Trophoblast cell (in vitro differentiated cells and primary cell): ENCODE measurements around the gene IL16.

Experiments
- DNase-seq, 2 donors: peaks; one replicate each; pipeline ENCODE4 v3.0.0-alpha.2; 2016
- H2AFZ ChIP-seq: 2 replicates; pipeline ENCODE4 v1.6.1; 2013; ENCODE audit warnings: low read length, moderate library complexity, mild to moderate bottlenecking; ENCODE audit not compliant: insufficient read depth, poor library complexity
- H2AK5ac ChIP-seq: 2 replicates; pipeline ENCODE4 v1.6.1; 2013; ENCODE audit warnings: mild to moderate bottlenecking, low read length
- H2BK120ac ChIP-seq: 2 replicates; pipeline ENCODE4 v1.6.1; 2013; ENCODE audit warnings: low read length, mild to moderate bottlenecking, moderate library complexity; ENCODE audit not compliant: insufficient read depth, poor library complexity
- H2BK12ac ChIP-seq: 2 replicates; pipeline ENCODE4 v1.6.1; 2013; ENCODE audit warnings: mild to moderate bottlenecking, low read length, moderate library complexity
- H2BK5ac ChIP-seq: 2 replicates; pipeline ENCODE4 v1.6.1; 2013; ENCODE audit warnings: low read length, low read depth, moderate library complexity, mild to moderate bottlenecking; ENCODE audit not compliant: poor library complexity
- H3K14ac ChIP-seq: 2 replicates; pipeline ENCODE4 v1.6.1; 2013; ENCODE audit warnings: mild to moderate bottlenecking, low read length
- H3K18ac ChIP-seq: 2 replicates; pipeline ENCODE4 v1.6.1; 2013; ENCODE audit warnings: mild to moderate bottlenecking, low read length
- H3K23ac ChIP-seq: 2 replicates; pipeline ENCODE4 v1.6.1; 2013; ENCODE audit warnings: low read length
- H3K27ac ChIP-seq: 2 replicates; pipeline ENCODE4 v1.5.1; 2013; ENCODE audit warnings: low read depth, mild to moderate bottlenecking, inconsistent platforms, low read length, moderate library complexity
- H3K27me3 ChIP-seq: 2 replicates; pipeline ENCODE4 v1.6.1; 2013; ENCODE audit warnings: inconsistent platforms, mild to moderate bottlenecking, low read length, moderate library complexity; ENCODE audit not compliant: insufficient read depth
- H3K36me3 ChIP-seq, 2 experiments: 1 replicate in 1 of 2; 2 replicates in 1 of 2; pipeline ENCODE4 v1.6.1; 2013; ENCODE audit warnings: low read length in 2 of 2, mild to moderate bottlenecking in 2 of 2, moderate library complexity in 1 of 2; ENCODE audit not compliant: insufficient read depth in 2 of 2, control insufficient read depth in 1 of 2
- H3K4ac ChIP-seq: 2 replicates; pipeline ENCODE4 v1.6.1; 2013; ENCODE audit warnings: low read depth, mild to moderate bottlenecking, low read length, moderate library complexity
- H3K4me1 ChIP-seq, 2 experiments: 1 replicate in 1 of 2; 2 replicates in 1 of 2; pipeline ENCODE4 v1.6.1; 2013; ENCODE audit warnings: low read length in 2 of 2, mild to moderate bottlenecking in 2 of 2, moderate library complexity in 1 of 2; ENCODE audit not compliant: insufficient read depth in 2 of 2, control insufficient read depth in 1 of 2
- H3K4me2 ChIP-seq: 2 replicates; pipeline ENCODE4 v1.6.1; 2013; ENCODE audit warnings: inconsistent platforms, mild to moderate bottlenecking, low read length, moderate library complexity
- H3K4me3 ChIP-seq: 2 replicates; pipeline ENCODE4 v1.5.1; 2013; ENCODE audit warnings: mild to moderate bottlenecking, low read depth, low read length, inconsistent platforms
- H3K79me1 ChIP-seq: one replicate; pipeline ENCODE4 v1.6.1; 2013; ENCODE audit warnings: low read length
- H3K79me2 ChIP-seq: 2 replicates; pipeline ENCODE4 v1.6.1; 2013; ENCODE audit warnings: low read length, mild to moderate bottlenecking; ENCODE audit not compliant: control insufficient read depth, insufficient read depth, poor library complexity
- H3K9ac ChIP-seq: 2 replicates; pipeline ENCODE4 v1.6.1; 2013; ENCODE audit warnings: mild to moderate bottlenecking, low read length
- H3K9me3 ChIP-seq: 2 replicates; pipeline ENCODE4 v1.6.1; 2013; ENCODE audit warnings: low read depth, mild to moderate bottlenecking, control low read depth, inconsistent platforms, low read length; ENCODE audit not compliant: insufficient read depth
- H4K12ac ChIP-seq: 2 replicates; pipeline ENCODE4 v1.6.1; 2013; ENCODE audit warnings: low read depth, mild to moderate bottlenecking, low read length, moderate library complexity
- H4K8ac ChIP-seq: 2 replicates; pipeline ENCODE4 v1.6.1; 2013; ENCODE audit warnings: low read depth, mild to moderate bottlenecking, low read length, moderate library complexity
- H4K91ac ChIP-seq: one replicate; pipeline ENCODE4 v1.6.1; 2013; ENCODE audit warnings: low read depth, mild to moderate bottlenecking, low read length, moderate library complexity
- WGBS: extraction: QIAGEN DNeasy Blood & Tissue Kit; methylation state at CpG from one replicate; pipeline ENCODE4 v1.1.7; 2013; ENCODE audit warnings: missing lambda C conversion rate; ENCODE audit not compliant: insufficient read length, insufficient coverage; ENCODE audit errors: extremely low coverage; 5-methylcytosine and 5-hydroxymethylcytosine counted together

IL16 gene

DNA sequence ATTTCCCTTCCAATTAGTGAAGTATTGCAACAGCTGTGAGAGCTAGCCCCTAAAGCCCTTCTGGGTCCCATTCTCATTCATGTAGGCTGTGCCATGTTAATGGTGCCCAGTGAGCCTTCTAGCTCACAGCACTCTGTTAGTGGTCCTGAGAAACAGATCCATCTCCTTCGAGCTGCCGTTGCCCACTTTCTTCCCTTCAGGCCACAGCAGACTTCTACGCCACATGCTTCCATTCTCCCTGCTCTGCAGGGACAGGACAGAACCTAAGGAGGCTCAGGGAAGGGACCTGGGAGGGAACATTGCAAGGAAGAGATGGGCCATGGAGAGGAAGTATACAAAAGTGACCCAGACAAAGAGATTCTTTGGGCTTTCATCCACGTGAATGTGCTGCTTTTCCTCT, 139.0 kb downstream of the IL16 start:
- no peak overlapping the region for H2BK12ac ChIP-seq
- H3K4ac ChIP-seq, result no peak overlapping the region
- H3K4me2 ChIP-seq, result no peak overlapping the region
- WGBS, result no CpG with 5 or more reads among the region's 4 CpGs
- H3K79me1 ChIP-seq, result no peaks in the 10 kb centered on the region
- no peaks in the 10 kb centered on the region for H3K79me2 ChIP-seq
- no peak overlapping the region for H4K12ac ChIP-seq
- no peak overlapping the region for H3K14ac ChIP-seq
- DNase-seq, result no peak
- H3K18ac ChIP-seq, result no peak overlapping the region
- no peak overlapping the region for H3K9ac ChIP-seq
- no peak overlapping the region for H4K91ac ChIP-seq
- no peak overlapping the region for H3K27ac ChIP-seq
- H2BK5ac ChIP-seq, result no peak overlapping the region
- no peak overlapping the region for H2AFZ ChIP-seq
- H3K27me3 ChIP-seq, result no peaks in the 10 kb centered on the region
- no peak overlapping the region for H2BK120ac ChIP-seq
- H4K8ac ChIP-seq, result no peak overlapping the region
- H2AK5ac ChIP-seq, result no peak overlapping the region
- H3K4me3 ChIP-seq, result no peak overlapping the region
- peak overlapping the region; percentile 97 for H3K23ac ChIP-seq
- no peaks in the 10 kb centered on the region for H3K36me3 ChIP-seq
- H3K4me1 ChIP-seq, result peaks cover 3 to 5% of the 10 kb centered on the region in 2 experiments
- no peaks in the 10 kb centered on the region for H3K9me3 ChIP-seq

DNA sequence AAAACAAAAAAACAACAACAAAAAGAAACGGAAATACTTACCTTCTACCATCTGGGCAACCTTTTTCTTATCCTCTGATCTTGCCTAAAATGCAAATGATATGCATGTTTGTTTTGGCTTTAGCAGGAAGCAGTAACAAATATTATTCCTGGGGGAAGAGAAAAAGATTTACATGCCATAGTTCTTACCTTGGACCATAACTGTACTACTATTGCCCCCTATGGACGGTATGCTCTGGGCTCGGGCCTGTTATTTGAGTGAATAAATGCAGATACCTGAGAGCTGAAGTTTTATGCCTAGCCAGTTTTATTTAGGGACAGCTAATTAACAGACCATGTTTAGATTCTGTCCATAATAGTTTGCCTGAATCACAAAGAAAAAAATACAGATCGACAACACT, 139.9 kb downstream of the IL16 start:
- H3K14ac ChIP-seq, result no peak overlapping the region
- no peak overlapping the region for H4K91ac ChIP-seq
- no peaks in the 10 kb centered on the region for H3K9me3 ChIP-seq
- H3K4me2 ChIP-seq, result no peak overlapping the region
- H3K27me3 ChIP-seq, result no peaks in the 10 kb centered on the region
- DNase-seq, result peak; percentile 46 to 76
- H3K4me3 ChIP-seq, result no peak overlapping the region
- H3K4ac ChIP-seq, result no peak overlapping the region
- H3K9ac ChIP-seq, result no peak overlapping the region
- no peaks in the 10 kb centered on the region for H3K79me1 ChIP-seq
- no peaks in the 10 kb centered on the region for H3K36me3 ChIP-seq
- no peak overlapping the region for H2AFZ ChIP-seq
- no peak overlapping the region for H4K12ac ChIP-seq
- H3K4me1 ChIP-seq, result peaks cover 2 to 5% of the 10 kb centered on the region in 2 experiments
- no peak overlapping the region for H3K23ac ChIP-seq
- H2BK12ac ChIP-seq, result no peak overlapping the region
- no CpG with 5 or more reads among the region's 4 CpGs for WGBS
- no peak overlapping the region for H2BK5ac ChIP-seq
- H2AK5ac ChIP-seq, result no peak overlapping the region
- no peak overlapping the region for H2BK120ac ChIP-seq
- no peak overlapping the region for H3K27ac ChIP-seq
- H3K79me2 ChIP-seq, result no peaks in the 10 kb centered on the region
- H3K18ac ChIP-seq, result no peak overlapping the region
- H4K8ac ChIP-seq, result no peak overlapping the region

DNA sequence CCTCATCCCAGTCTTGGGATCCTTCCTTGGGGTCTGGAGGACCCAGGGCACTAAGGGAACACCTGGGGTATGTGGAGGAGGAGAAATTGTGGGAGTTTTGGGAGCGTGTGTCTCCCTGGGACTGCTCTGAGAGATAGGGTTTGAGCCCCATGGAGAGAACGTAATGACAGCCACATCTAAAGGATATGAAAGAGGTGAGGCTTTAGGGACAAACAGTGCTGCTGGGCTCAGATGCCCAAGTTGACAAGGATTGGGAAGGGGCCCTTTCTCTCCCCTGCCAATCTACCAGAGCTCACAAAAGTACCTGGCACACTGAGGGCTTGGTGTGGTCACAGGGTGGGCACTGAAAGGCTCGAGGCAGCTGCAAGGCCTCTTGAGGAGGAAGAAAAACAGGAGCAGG, 140.6 kb downstream of the IL16 start:
- H3K4me2 ChIP-seq, result no peak overlapping the region
- no peak overlapping the region for H3K18ac ChIP-seq
- peak overlapping the region; percentile 29 for H4K91ac ChIP-seq
- H3K4me1 ChIP-seq, result peaks cover 2 to 5% of the 10 kb centered on the region in 2 experiments
- H3K4ac ChIP-seq, result no peak overlapping the region
- H3K14ac ChIP-seq, result no peak overlapping the region
- no peaks in the 10 kb centered on the region for H3K27me3 ChIP-seq
- H3K9ac ChIP-seq, result no peak overlapping the region
- H4K8ac ChIP-seq, result no peak overlapping the region
- H3K9me3 ChIP-seq, result no peaks in the 10 kb centered on the region
- no peak overlapping the region for H3K4me3 ChIP-seq
- H2BK120ac ChIP-seq, result no peak overlapping the region
- no peak for DNase-seq
- no peak overlapping the region for H3K23ac ChIP-seq
- H3K36me3 ChIP-seq, result no peaks in the 10 kb centered on the region
- H2AK5ac ChIP-seq, result no peak overlapping the region
- H3K27ac ChIP-seq, result no peak overlapping the region
- H3K79me2 ChIP-seq, result no peaks in the 10 kb centered on the region
- no CpG with 5 or more reads among the region's 3 CpGs for WGBS
- H3K79me1 ChIP-seq, result no peaks in the 10 kb centered on the region
- no peak overlapping the region for H2AFZ ChIP-seq
- no peak overlapping the region for H4K12ac ChIP-seq
- H2BK5ac ChIP-seq, result no peak overlapping the region
- no peak overlapping the region for H2BK12ac ChIP-seq

DNA sequence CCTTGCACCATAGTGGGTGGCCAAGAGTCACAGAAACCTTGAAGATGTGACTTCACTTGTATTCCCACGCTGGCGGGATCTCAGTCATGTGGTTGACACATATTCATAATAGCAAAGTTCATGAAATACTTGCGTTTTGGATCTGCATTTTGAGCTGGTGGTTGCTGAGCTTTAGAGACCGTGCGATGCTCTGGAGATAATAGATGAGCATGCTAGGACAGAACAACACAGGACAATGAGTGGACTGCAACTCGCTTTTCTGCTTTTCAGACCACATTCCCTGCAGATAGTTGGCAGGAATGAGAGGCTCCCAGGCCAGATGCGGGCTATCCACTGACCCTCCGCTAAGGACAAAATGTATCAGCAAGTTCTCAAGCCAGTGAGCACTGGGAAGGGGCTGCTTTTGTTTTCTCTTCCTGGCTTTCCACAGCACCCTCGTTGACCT, 141.1 kb downstream of the IL16 start:
- H3K27me3 ChIP-seq, result no peaks in the 10 kb centered on the region
- no peak overlapping the region for H3K14ac ChIP-seq
- H2AK5ac ChIP-seq, result no peak overlapping the region
- no peak overlapping the region for H3K9ac ChIP-seq
- no peak overlapping the region for H3K4me3 ChIP-seq
- H3K9me3 ChIP-seq, result no peaks in the 10 kb centered on the region
- no peaks in the 10 kb centered on the region for H3K79me1 ChIP-seq
- H2BK5ac ChIP-seq, result no peak overlapping the region
- H3K4me2 ChIP-seq, result no peak overlapping the region
- no CpG with 5 or more reads among the region's 9 CpGs for WGBS
- H3K4ac ChIP-seq, result no peak overlapping the region
- peak; percentile 94 to 97 for DNase-seq
- peaks cover 2 to 7% of the 10 kb centered on the region in 2 experiments for H3K4me1 ChIP-seq
- no peak overlapping the region for H3K18ac ChIP-seq
- no peak overlapping the region for H4K12ac ChIP-seq
- H3K36me3 ChIP-seq, result no peaks in the 10 kb centered on the region
- no peak overlapping the region for H4K8ac ChIP-seq
- H3K79me2 ChIP-seq, result no peaks in the 10 kb centered on the region
- H4K91ac ChIP-seq, result no peak overlapping the region
- H3K27ac ChIP-seq, result no peak overlapping the region
- H2BK12ac ChIP-seq, result no peak overlapping the region
- H2BK120ac ChIP-seq, result no peak overlapping the region
- H2AFZ ChIP-seq, result no peak overlapping the region
- H3K23ac ChIP-seq, result no peak overlapping the region
